ENCODE results near the gene DGAT2.

GRCh38 chr11:75781831-75782230, 13.3 kb downstream of the DGAT2 start:
- TF ChIP-seq CTCF (IDR thresholded peaks at IDR 0.05) (no peak), ZFX (IDR thresholded peaks at IDR 0.05; ENCODE audit: borderline replicate concordance) (no peak)
